ENCODE measurements around the gene LDB3.

The LDB3 gene

GRCh38 chr10:86757113-86757972 is 89.0 kb downstream of the LDB3 start:
- peak in 23 of 56 donors; percentile 3 to 60 (median 33) for DNase-seq

DNA sequence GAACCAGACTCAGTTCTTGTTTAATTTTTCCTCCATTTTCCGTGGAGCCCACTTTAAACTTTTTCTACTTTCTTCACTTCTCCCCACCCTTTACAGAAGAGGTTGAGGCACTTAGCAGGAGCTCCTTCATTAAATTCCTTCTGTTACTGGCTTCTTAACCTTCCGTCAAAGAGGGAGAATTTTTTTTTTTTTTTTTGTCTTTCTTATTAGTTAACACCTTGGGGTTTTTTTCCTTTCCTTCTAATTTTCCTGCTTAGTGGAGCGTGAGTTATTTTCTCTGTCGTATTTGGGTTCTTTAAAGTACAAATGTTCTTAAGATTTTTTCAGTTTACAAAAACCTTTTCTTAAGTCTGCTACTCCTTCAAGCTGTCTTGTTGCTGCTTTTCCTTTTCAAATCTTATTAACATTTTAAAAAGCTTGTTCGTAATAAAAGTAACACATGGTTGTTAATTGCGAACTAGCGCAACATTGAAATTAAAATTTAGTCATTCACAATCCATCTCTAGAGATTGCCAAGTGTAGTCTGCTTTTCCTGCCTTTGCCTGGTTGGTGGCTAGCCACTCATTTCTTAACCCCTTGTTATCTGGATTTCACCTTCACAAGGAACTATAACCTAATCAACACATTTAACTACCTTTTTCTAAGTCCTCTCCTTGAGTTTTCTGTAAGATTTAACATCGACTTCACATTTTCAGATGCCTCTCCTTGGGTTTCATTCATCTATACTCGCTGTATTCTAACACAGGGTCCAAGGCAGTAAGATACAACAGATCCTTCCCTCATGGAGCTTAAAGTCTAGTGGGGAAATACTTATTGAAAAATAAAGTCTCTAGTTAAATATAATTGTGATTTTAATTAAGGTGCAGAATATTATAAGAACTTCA is 90.1 kb downstream of the LDB3 start:
- DNase-seq = no peak

- DNase-seq = no peak
Measured at GRCh38 chr10:86759073-86759672, 90.9 kb downstream of the LDB3 start.

- no peak for DNase-seq
Measured at GRCh38 chr10:86763404-86763803, 95.1 kb downstream of the LDB3 start.

DNA sequence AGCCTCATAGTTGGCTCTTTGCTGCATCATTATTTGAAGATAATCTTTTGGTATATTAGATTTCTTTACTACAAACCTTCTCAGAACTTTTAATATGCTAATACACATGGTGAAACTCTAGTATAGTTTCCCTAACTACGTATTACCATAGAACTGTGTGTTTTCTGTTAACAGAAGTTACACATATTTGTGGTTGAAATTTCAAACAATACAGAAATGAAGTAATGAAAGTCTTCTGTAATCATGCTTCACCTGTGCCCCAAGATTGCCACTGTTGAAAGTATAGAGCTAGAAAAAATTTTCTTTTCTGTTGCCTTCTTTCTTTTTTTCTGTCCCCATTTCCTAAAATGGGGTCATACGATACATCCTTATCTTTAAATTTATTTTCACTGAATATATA is 97.2 kb downstream of the LDB3 start:
- DNase-seq = no peak

GRCh38 chr10:86768412-86769062 is 100.2 kb downstream of the LDB3 start:
- no peak for DNase-seq

GRCh38 chr10:86769991-86770390 is 101.7 kb downstream of the LDB3 start:
- DNase-seq = no peak

DNA sequence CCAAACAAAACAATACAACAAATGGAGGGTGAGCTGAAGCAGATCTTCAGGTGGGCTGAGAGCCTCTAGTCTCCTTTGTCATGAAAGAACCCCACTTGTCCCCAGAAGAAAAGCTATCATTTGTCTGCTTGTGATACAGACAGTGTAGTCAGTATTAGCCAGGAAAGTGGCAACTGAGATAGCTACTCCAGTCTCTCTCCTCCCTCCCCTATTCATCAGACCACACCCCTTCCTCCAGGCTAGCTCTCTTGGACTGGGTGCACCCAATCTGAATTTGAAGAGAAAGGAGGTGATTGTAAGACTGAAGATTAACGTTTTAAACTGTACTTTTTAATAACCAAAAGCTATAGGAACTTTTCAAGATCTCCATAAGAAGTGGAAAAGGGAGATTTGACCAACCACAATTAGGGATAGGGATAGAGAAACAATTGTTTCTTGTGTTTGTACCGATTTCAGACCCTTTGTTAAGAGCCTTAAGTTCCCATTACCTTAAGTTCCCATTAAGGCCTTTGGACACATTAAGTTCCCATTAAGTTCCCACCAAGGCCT is 102.2 kb downstream of the LDB3 start:
- no peak for DNase-seq

GRCh38 chr10:86773498-86773897 is 105.2 kb downstream of the LDB3 start:
- no peak for DNase-seq

DNA sequence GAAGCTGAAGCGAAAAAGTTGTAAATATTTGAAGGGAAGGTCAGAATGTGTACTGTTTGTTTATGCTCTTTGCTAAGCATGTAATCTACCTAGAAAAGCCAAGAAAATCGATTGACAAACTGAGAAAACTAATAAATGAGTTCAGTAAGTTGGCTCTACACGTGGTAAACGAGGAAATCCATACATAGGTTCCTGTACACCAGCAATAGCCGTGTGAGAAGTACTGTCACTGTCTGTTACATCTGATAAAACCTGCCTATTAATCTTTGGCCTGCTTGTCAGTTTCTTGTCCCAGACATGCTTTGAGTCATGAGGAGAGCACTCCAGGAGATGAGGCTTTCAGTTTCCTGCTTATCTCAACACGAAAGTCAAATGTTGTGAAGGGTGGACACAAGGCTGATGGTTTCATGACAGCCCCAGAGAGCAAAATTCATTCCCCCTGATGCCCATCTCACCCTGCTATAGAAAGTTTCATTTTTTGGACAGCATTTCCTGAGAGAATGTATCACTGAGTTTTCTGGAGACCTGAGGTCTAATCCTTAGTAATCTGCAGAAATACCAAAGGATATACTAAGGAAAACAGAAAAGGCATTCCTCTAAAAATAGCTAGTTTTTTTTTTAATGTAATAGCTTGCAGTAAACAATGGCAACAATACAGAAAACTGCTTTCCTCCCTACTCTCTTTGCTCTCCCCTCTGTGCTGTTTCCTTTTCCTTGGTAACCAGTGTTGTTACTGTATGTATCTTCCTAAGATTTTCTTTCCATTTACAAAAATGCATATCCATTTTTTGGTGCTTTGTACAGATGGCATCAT is 107.0 kb downstream of the LDB3 start:
- DNase-seq = no peak

- DNase-seq = peak in 1 of 56 donors; percentile 4
Measured at GRCh38 chr10:86775870-86776180, 107.5 kb downstream of the LDB3 start.

DNA sequence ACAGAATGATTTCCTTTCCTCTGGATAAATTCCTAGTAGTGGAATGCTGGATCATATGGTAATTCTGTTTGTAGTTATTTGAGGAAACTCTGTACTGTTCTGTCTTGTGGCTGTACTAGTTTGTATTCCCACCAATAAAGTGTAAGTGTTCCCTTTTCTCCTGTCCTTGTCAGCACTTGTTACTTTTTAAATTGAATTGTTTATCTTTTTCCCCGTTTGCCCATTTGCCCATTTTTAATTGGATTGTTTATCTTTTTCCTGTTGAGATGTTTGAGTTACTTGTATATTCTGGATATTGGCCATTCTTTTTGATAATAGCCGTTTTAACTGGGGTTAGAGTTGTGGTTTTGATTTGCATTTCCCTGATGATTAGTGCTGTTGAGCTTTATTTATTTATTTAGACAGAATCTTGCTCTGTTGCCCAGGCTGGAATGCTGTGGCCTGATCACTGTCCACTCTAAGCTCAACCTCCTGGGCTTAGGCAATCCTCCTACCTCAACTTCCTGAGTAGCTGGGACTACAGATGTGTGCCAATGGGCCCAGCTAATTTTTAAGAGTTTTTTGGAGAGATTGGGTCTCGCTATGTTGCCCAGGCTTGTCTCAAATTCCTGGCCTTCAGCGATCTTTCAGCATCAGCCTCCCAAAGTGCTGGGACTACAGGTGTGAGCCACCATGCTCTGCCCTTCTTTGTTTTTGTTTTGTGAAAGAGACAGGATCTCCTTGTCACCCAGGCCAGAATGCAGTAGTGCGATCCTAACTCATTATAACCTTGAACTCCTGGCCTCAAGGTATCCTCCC is 111.1 kb downstream of the LDB3 start:
- no peak for DNase-seq

GRCh38 chr10:86782701-86783418 is 114.5 kb downstream of the LDB3 start:
- DNase-seq = no peak

- no peak for DNase-seq
Measured at GRCh38 chr10:86785037-86785436, 116.7 kb downstream of the LDB3 start.

Data from amygdala (tissue), 56 donors.